Measurements from ENCODE around the gene PSME3IP1.

Gene PSME3IP1

DNA sequence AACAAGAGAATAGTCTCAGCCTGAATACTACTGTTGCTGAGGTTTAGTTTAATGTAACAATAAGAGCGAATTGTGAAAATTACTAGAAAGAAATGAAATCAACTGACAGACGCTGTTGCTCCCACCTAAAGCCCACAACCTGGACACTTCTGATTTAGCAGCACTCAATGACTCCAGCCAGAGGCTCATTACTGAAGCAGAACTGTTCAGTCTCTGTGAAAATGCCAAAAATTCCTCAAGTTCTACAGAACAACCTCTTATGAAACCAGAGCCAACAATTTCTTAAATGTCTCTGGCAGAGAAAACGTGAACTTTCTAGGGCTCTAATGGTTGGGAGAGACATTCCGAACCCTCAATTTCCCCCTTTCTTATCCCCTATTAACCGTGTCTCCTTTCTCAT is 9.9 kb downstream of the PSME3IP1 start:
- no peak for FAIRE-seq
- DNase-seq (ENCODE audit: extremely low spot score, insufficient read length, low read depth): no peak

DNA sequence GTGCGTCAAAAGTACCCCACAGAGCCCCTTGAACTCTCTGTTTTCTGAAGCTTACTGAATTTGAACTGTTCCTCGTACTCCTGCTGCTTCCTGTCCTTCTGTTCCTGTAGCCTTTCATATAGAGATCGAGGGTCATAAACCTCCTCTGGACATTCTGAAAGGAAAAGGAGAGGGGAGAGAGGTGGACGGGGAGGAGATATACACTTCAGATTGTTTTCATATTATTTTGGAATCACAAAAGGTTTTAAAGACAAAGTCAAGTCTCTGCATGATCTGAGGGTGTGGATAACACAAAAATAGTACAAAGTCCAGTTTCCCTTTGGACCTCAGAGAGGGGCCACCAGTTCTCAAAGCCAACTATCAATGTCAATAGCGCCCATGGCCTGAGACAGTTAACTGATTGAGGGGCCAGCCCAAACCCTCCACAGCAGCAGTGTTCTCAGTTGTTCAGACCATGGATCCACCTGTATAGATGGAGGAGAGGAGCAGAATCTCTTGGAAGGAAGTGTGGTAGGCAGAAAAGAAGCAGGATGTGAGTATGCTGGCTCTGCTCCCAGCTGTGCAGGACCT is 13.0 kb downstream of the PSME3IP1 start:
- DNase-seq (ENCODE audit: extremely low spot score, insufficient read length, low read depth) (no peak), FAIRE-seq (no peak)

DNA sequence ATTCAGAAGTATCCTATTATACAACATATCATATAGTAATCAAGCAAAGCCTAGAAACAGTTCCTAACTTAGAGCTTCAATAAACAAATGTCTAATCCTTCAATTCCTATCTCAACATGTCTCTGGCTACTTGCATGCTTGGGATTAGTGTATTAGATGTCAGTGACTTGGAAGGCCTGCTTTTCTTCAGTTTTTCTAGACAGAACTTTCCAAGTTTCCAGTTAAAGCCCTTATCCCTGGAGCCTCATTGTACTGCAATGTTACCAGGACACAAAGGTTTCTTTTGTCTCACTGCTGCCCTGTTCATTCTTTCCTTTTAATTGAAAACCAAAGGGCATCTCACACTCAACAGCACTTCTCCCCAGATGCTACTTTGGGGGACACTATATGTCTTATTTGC is 16.5 kb downstream of the PSME3IP1 start:
- no peak for DNase-seq (ENCODE audit: extremely low spot score, insufficient read length, low read depth)
- no peak for FAIRE-seq

DNA sequence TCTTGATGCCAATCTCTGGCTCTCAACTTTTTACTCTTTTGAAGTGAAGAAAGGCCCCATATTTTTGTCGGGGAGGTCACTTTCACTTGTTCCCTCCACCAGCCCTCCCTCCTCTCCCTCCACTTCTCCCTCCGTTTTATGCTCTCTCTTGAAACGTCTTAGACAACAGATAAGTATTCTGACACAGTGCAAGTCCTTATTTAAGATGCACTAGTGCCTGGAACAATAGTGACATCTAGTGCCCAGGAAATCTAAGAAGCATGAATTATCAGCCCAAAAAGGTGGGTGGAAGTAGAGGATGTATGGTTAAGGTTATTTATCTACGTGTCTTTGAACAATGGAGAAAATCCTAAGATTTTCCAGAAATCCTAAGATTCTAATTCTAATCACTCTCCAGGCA is 17.9 kb downstream of the PSME3IP1 start:
- peak; percentile 86 for FAIRE-seq
- no peak for DNase-seq (ENCODE audit: extremely low spot score, insufficient read length, low read depth)

DNA sequence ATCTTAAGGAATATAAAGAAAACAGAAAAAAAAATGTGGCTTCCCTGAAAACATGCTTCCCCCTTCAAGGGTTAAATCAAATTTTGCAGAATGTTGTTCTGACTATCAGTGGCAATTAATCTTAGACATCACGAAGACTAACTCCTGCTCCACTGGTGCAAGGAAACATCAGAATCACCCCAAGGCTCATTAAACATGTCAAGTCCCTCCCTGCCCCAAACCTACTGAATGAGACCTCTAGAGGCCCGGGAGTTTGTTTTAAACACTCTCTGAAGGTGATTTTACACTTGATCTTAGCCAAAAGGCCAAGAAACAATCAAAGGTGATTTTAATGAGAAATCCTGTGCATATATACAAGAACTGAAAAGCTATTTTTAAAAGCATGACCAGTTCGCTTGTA is 18.3 kb downstream of the PSME3IP1 start:
- DNase-seq (ENCODE audit: extremely low spot score, insufficient read length, low read depth) (no peak), FAIRE-seq (no peak)

DNA sequence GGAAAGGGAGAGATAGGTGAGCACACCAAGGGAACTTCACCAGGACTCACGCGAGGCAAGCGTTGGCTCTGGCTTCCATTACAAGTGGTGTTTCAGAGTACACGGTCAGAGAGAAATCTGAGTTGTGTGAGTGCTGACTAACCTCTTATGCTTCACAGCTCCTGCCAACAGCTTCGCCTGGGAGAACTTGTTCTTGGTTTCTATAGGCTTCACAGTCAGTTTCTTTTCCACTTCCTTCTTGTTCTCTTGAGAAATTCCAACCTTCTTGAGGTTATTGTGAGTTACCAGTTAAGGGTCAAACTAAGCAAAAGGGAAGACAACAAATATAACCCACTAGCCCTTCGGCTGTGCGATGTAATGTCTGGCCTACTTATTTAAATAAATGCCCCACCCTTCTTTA is 18.9 kb downstream of the PSME3IP1 start:
- FAIRE-seq: peak; percentile 81

DNA sequence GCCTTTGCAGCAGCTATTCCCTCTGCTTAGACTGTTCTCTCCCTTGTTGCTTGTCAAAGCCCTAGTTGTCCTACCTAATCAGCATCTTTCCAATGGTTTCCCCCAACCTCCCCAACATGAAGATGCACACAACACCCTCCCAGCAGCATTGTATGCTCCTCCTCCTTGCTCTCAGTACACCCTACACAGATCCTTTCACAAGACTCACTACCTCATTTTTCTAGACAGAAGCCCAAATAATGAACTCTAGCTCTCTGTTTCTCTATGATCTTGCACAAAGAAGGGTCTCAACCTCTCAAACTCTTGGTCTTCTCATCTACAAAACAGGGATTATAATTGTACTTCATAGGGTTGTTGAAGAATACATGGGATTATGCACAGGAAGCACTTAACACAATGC is 19.4 kb downstream of the PSME3IP1 start:
- FAIRE-seq: no peak

More for the DNA sequence above, 18.9 kb downstream of the PSME3IP1 start:
- DNase-seq (ENCODE audit: extremely low spot score, insufficient read length, low read depth): no peak

DNA sequence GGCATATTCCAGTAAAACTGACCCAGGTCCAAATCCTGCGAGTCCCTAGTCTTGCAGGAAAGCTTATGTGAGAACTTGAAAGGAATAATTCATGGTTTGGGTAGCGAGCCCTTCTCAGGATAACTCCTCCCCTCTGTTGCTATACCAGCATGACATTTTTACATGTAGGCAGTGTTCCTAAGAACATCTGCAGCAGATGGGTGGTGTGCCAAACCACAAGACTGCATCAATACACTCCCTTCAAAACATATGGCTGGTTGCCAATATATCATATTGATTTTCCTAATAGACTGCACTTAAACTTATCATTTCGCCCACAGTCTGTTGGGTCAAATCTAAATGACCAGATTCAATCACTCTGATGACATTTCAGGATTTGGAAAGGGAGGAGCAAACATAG is 19.9 kb downstream of the PSME3IP1 start:
- DNase-seq (ENCODE audit: extremely low spot score, insufficient read length, low read depth): no peak

More for the DNA sequence above, 19.4 kb downstream of the PSME3IP1 start:
- no peak for DNase-seq (ENCODE audit: extremely low spot score, insufficient read length, low read depth)

DNA sequence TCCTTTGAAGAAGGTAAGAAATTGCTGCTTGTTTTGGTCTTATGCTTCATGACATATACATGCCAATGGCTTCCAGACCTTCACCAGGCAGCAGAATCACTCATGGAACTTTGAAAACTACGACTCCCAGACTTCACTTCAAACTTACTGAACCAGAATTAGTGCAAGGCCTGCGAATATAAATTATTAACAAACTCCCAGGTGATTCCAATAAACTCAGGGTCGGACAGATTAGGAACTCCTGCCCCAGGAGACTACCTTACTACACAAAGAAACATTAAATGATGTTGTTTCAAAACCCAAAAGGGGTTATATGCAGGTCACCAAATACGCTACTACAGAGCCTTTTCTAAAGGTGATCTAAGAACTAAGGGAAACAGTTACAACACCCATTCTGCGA is 20.4 kb downstream of the PSME3IP1 start:
- no peak for FAIRE-seq
- DNase-seq (ENCODE audit: extremely low spot score, insufficient read length, low read depth): no peak

More for the DNA sequence above, 19.9 kb downstream of the PSME3IP1 start:
- FAIRE-seq: no peak

DNA sequence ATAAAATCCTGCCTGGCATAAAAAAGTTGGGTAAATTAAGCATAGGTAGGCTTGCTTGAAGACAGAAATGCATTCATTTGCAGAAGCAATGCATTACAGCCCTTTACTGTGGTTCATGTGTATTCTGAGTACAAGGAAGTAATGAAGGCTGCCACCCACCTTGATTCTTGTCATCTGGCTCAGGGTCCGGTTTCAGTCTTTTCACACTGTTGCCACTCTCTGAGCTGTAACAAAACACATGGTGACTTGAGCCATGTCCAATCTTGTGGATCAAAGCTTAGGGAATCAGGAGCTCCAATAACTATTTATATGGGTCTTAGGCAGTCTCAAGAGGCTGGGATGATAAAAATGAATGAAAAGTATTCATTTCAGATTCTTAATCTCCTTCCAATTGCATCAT is 22.0 kb downstream of the PSME3IP1 start:
- FAIRE-seq (no peak), DNase-seq (ENCODE audit: extremely low spot score, insufficient read length, low read depth) (no peak)

DNA sequence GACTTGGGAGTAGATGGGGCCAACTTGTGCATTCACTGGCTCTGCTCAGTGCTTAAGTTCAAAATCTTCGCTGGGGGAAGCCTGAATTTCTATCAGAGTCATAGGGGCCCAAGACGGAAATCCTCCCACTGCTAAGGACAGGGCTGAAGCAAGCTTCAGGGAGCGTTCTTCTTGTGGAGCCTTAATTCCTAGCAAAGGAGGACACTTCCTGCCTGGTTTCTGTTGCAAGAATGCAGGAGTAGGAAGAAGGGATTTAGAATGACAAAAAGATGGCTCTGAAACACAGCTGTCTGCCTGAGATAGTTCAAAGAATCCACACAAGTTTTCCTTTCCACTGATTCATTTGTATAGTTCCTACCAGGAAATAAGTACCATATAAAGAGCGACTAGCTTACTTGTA is 26.4 kb downstream of the PSME3IP1 start:
- DNase-seq (ENCODE audit: extremely low spot score, insufficient read length, low read depth) (no peak), FAIRE-seq (no peak)

DNA sequence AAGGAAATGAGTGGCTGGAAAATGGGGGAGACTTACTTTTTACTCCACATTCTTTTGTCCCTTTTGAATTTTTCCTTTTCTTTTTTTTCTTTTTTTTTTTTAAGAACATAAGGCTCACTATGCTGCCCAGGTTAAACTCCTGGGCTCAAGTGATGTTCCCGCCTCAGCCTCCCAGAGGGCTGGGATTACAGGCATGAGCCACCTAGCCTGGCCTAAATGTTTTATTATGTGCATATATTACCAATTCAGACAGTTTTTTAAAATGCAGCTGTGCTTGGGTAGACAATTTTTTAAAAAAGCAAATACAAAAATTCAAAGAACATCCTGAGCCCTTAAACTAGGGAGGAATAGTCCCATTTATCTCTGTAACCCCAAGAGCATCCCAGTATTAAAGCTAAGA is 28.3 kb downstream of the PSME3IP1 start:
- no peak for FAIRE-seq
- DNase-seq (ENCODE audit: extremely low spot score, insufficient read length, low read depth): no peak

DNA sequence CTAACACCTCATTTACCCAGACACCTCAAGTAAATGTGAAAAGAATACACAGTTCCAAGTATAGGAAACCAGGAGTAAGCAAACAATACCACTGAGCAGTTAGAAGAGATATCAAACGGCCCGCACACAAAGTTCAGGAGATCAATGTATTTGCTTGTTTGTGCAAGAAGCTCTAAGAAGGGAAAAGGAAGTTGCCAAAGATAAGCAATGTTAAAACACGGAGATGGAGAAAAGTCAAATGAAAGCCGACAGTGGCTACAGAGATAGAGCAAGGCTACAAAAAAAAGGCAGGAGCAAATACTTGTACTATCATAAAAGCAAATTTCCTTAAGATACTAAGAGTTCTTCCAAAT is 29.5 kb downstream of the PSME3IP1 start:
- no peak for DNase-seq (ENCODE audit: extremely low spot score, insufficient read length, low read depth)
- no peak for FAIRE-seq

DNA sequence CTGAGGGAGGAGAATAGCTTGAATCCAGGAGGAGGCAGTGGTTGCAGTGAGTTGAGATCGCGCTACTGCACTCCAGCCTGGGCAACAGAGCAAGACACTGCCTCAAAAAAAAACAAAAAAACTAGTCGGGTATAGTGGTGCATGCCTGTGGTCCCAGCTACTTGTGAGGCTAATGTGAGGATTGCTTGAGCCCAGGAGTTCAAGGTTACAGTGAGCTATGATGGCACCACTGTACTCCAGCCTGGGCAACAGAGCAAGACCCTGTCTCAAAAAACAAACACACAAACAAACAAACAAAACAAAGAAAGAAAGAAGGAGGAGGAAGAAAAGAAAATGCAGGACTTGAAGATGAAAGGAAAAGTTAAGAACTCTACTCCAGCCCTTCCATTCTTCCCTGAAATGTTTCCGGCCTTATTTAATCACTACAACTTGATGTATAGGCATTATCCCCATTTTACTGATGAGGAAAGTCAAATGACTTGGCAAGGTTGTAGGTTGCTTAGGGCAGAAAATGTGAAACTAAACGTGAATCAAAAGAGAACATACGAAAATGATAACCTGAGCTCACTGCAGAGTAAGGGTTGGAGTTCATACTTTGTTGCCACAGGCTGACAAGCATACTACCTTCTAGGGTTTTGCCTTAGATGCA is 30.0 kb downstream of the PSME3IP1 start:
- no peak for DNase-seq (ENCODE audit: extremely low spot score, insufficient read length, low read depth)
- no peak for FAIRE-seq

DNA sequence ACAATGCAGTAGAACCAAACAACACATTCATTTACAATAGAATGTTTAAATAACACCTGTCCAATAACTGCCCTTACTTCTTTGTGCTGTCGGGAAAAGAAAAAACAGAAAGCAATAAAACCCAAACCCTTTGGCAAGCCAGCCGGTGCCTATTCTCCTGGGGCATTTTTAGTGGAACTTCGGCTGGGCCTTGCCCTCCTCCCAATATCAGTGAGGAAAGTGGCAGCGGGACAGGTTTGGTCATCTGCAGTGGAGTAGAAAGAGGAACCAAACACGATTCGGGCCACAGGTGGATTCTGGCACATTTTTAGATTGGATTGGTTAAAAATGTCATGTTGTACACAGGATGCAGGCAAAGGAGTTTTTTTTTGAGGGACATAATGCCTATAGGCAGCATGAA is 32.0 kb downstream of the PSME3IP1 start:
- no peak for DNase-seq (ENCODE audit: extremely low spot score, insufficient read length, low read depth)
- no peak for FAIRE-seq

DNA sequence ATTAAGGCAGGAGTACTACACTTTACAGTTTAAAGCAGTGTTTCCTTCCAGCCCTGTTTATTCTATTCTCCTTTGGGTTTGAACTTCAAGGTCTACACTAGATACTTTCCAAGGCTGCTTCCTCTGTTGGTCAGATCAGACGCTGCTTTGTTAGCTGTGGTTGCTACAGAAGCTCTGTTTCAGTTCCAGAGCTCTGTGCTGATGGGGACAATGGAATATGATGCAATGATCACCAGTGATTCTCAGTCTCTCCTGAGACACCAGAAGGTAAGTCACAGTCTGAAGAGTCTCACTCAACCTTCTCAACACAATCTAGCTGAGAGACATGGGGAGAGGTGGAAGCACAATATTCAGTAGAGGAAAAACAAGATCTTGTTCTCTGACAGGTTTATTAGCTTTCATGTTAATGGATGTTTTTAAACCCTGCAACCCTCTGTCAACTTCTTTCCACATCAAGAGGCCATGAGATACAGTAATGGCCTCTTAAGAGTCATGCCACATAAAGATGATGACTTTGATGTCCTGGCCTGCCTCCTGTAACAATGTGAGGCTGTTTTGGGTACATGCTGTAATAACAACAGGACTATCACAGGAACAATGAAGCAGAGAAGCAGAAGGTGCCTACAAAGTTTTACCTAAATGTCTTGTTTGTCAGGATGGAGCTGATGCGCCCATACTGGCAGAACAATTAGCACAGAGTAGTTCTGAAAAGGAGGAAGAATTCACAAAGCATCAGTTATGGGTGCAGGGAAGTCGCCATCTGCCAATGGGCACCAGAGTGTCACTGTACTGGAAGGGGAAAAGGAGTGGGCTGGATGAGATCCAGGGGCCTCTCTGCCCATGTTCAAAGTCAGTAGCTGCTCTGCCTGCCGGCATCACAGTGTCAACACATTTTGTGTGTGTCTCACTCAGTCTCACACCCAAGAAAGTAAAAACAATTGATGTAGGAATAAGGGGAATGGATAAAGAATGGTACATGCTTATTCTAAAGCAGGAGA is 33.4 kb downstream of the PSME3IP1 start:
- DNase-seq (ENCODE audit: extremely low spot score, insufficient read length, low read depth) (no peak), FAIRE-seq (peak; percentile 9)

DNA sequence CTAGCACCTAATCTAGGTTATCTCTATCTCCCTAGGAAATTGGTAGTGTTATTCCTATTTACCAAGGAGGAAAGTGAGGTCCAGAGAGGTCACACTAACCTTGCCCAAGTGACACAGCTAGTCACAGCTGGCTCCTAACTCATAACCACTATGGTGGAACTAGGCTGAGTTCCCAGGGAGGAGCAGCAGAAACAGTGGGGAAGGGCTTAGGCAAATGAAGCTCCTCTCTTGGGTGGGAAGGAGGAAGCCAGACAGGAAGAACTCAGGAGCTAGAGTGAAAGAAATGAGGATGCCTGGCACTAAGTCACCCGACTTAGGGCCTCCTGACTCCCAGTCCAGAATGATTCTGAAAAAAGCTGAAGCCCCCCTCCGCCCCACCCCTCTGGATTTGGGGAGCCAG is 34.5 kb downstream of the PSME3IP1 start:
- DNase-seq (ENCODE audit: extremely low spot score, insufficient read length, low read depth) (no peak), FAIRE-seq (no peak)

DNA sequence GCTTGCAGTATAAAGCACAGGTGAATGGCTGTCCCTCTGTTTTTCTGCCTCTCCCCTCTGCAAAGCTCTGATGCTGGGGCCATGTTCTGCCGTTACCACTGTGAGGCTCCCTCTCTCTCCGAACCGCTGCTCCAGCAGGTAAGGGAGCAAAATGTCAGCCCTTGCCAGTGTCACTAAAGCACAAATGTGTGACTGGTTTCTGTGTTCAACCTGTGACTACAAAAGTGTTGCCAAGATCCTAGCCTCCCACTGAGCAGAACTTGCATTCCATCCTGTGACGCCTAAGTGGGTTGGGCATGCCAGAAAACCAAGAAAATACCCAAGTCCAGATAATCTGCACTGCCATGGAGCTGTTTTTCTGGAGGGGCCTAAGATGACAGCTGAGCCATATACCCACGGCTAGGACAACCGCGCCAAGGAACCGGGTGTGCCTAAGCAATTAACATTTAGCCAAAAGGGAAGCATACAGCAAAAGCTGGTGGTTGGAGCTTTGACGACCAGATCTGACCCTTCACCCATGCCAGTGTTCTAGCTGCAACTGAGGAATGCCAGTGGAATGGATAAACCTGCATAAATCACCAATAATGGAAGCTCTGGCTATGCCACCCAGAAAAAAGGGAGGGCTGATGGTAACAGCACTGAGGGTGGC is 35.0 kb downstream of the PSME3IP1 start:
- DNase-seq (ENCODE audit: extremely low spot score, insufficient read length, low read depth) (no peak), FAIRE-seq (no peak)

DNA sequence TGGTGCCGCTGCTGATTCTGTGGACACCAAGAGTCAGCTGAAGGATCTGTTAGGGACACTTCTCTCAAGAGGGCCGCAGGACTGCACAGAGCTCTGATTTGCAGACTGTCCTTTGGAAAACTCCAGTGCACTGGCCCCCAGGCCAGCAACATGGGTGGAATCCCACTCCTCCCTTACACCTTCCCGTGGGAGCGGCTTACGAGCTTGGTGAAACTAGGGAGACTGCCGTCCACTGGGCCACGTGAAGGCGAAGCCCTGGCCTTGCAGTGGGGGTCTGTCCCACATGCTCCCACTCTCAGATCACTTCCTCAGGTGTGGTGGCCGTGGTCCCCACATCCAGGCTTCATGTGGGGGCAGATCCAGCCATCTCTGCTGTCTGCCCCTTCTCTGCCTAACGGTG is 36.4 kb downstream of the PSME3IP1 start:
- DNase-seq (ENCODE audit: extremely low spot score, insufficient read length, low read depth) (no peak), FAIRE-seq (no peak)

DNA sequence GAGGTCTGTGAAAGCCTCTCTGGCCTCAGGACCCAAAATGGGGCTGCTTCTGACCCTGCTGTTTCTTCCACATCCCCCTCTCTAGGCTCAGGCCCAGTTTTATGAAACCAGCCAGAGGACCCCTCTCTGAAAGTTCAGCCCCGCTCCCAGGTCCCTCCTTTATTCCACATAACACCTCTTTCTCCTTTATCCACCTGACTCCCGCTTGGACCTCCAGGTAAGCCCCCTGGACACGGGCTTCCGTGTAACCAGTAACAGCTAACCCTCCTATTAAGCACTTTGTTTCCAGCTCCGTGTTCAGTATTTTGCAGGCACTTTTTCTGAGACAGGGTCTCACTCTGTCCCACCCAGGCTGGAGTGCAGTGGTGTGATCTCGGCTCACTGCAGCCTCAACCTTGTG is 37.4 kb downstream of the PSME3IP1 start:
- FAIRE-seq (no peak), DNase-seq (ENCODE audit: extremely low spot score, insufficient read length, low read depth) (no peak)
